DLD1 (cell line): Measurements from ENCODE around the gene AMFR.

Source experiments
- in situ Hi-C: cut with HindIII; loops from 2 replicates; pipeline ENCODE4 v1.10.0; 2017; ENCODE audit warnings: low sequenced_read_pairs

The AMFR gene

DNA sequence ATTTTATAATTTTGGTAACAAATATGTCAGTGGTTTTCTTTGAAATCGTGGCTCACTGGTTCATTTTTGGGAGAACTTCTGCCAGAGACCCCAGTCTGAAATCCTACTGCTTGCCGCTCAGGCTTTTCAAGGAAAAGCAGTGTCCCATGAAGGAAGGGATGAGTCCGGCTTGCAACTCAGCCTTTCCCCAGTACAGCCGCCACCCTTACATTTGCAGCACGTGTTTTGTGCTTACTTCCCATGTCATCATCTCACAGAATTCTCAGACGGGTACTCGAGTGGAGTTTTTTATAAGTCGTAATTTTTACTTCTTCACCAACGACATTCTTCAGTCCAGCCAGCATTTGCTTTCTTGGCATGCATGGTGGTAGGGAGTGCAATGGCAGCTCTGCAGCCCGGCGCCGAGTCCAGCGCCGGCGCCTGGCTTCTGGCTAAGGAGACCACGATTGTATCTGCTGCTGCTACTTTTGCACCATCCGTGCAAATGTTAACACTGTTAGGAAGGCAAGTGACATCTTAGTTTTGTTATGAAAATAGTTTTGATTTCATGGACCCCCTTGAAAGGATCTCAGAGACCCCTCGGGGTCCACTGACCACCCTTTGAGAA lies 111.0 kb downstream of the AMFR start:
- in situ Hi-C loops = no loop called here

DNA sequence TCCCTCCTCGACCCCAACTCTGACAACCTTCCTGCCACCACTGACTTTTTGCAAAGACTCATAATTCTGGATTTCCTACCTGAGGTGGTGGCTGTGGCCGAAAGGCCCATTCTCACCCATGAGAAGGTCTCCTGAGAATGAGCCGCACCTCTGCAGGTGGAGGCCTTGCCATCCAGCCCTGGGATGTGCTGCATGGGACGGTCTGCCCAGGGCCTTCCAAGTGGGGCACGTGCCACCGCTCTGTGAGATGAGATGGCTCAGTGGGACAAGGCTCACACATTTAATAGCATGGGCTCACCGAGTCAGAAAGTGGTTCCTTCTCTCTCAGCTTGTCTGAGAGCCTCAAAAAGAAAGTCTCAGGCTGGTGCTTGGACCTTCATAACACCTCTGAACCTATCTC lies 112.8 kb downstream of the AMFR start:
- in situ Hi-C loops = no loop called here

DNA sequence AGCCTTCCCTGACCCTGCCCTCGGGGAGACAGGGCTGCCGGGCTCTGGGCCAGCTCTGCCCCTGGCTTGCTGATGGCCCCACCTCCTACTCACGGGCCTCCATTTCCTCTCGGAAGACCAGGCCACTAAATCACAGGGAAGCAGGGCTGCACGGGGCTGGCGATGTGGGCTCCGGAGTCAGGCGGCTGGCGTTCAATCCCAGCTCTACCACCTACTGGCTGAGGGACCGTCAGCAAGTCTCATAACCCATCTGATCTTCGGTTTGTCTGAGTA lies 113.4 kb downstream of the AMFR start:
- in situ Hi-C loops = no loop called here
